Left ventricle myocardium inferior (tissue), 1 donor: ENCODE data around the gene CACNB2. TPM values are rescaled to one million over a fixed set of nuclear protein-coding genes. Genes with fewer than 3 reads are reported as not detected.

ENCODE experiments used
- DNase-seq: peaks from one replicate; pipeline ENCODE4 v3.0.0-alpha.2; 2020
- H3K27ac ChIP-seq: fragments of 200-600 bp; replicated peaks from 2 replicates; pipeline ENCODE4 v1.8.0; 2021
- H3K27me3 ChIP-seq: fragments of 200-600 bp; 2 replicates; pipeline ENCODE4 v1.8.0; 2021; ENCODE audit warnings: low read depth
- H3K36me3 ChIP-seq: fragments of 200-600 bp; 2 replicates; pipeline ENCODE4 v1.8.0; 2021
- H3K4me1 ChIP-seq: fragments of 200-600 bp; 2 replicates; pipeline ENCODE4 v1.8.0; 2021
- H3K4me3 ChIP-seq: fragments of 200-600 bp; 2 replicates; pipeline ENCODE4 v1.8.0; 2021; ENCODE audit warnings: mild to moderate bottlenecking, moderate library complexity
- H3K9me3 ChIP-seq: fragments of 200-600 bp; replicated peaks from 2 replicates; pipeline ENCODE4 v1.8.0; 2021
- intact Hi-C: fragments of 100-400 bp; cut with micrococcal nuclease; formaldehyde crosslinking; loops from one replicate; pipeline ENCODE4 v1.11.0; 2022
- total RNA-seq: library from RNA; stranded (reverse); fragmentation: NEBNext Ultra II Directional; extraction: Animal tissue kit (Norgen Biotek cat#: 25700); gene quantifications from one replicate; pipeline ENCODE4 v1.2.1, GENCODE V29; 2021
- TF ChIP-seq, protein P1 (sequence below): fragments of 200-600 bp; IDR thresholded peaks from 2 replicates; pipeline ENCODE4 v1.8.0; 2021; ENCODE audit warnings: antibody characterized with exemption, mild to moderate bottlenecking, borderline replicate concordance
- donor health status: DM: no; HTN: yes; CAD: no; lungs with severe emphysema.

CACNB2 gene
- total RNA-seq, 1 donor from 2014 or later, result 38.1 TPM

DNA sequence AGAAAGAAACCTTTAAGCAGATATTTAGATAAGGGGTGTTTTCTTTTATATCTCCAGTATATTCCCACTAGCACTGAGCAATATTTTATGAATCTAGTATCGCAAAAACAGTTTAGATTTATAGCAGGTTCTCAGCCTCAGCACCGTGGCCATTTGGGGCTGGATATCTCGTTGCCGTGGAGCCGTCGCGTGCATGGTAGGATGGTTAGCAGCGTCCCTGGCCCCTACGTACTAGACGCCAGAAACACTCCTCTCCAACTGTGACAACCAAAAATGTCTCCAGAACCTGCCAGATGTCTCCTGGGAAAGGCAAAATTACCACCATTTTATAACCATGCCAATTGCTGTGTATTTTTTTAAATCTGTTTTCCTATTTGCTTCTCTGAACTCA, 172.9 kb downstream of the CACNB2 start:
- no peaks in the 10 kb centered on the region for H3K36me3 ChIP-seq
- H3K4me1 ChIP-seq, result peaks cover 33% of the 10 kb centered on the region
- intact Hi-C loops, result no loop called here
- H3K27ac ChIP-seq, result peak overlapping the region; percentile 88
- DNase-seq, result no peak
- H3K27me3 ChIP-seq, result no peaks in the 10 kb centered on the region
- H3K4me3 ChIP-seq, result peak overlapping the region; percentile 28
- peaks cover 4% of the 10 kb centered on the region for H3K9me3 ChIP-seq
- TF ChIP-seq, protein P1, sequence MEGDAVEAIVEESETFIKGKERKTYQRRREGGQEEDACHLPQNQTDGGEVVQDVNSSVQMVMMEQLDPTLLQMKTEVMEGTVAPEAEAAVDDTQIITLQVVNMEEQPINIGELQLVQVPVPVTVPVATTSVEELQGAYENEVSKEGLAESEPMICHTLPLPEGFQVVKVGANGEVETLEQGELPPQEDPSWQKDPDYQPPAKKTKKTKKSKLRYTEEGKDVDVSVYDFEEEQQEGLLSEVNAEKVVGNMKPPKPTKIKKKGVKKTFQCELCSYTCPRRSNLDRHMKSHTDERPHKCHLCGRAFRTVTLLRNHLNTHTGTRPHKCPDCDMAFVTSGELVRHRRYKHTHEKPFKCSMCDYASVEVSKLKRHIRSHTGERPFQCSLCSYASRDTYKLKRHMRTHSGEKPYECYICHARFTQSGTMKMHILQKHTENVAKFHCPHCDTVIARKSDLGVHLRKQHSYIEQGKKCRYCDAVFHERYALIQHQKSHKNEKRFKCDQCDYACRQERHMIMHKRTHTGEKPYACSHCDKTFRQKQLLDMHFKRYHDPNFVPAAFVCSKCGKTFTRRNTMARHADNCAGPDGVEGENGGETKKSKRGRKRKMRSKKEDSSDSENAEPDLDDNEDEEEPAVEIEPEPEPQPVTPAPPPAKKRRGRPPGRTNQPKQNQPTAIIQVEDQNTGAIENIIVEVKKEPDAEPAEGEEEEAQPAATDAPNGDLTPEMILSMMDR, result no peak

DNA sequence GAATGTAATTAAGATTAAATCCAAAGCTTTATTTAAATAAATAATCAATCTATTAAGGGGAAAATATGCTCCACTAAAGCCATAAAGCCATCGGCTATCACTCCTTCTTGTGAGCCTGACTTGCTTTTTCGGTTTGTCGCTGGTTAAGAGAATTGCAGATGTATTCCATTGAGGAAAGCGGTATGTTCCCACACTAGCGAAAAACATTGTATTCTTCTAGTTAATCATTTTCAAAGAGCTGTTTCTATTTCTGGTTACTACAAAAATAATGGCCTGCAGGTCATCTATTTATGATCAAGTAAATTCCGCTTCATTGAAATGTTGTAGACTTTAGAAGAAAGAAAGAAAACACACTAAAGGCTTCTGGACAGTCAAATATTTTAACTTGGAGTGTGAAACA, 173.4 kb downstream of the CACNB2 start:
- Histone ChIP-seq H3K27ac (peak overlapping the region; percentile 88), H3K27me3 (no peaks in the 10 kb centered on the region), H3K4me3 (peak overlapping the region; percentile 28), H3K4me1 (peaks cover 28% of the 10 kb centered on the region), H3K36me3 (no peaks in the 10 kb centered on the region), H3K9me3 (peaks cover 4% of the 10 kb centered on the region)
- intact Hi-C loops, result no loop called here
- no peak for DNase-seq
- TF ChIP-seq, protein P1, result no peak

DNA sequence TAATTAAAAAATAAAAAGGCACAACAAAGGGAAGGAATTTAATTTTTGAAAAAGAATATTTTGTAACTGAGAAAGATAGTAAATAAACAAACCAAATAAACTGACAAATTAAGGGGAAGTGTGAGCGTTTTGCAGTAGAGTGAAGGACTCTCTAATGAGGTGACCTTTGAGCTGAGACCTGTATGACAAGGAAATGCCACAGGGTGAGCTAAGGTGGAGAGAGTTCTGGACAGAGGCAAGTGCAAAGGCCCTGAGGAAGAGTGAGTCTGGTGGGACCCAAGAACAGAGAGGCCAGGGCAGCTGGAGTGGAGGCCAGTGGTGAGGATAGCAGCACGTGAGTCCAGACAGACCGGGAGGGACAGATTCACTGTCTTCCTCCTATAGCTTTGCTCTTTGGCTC, 179.4 kb downstream of the CACNB2 start:
- TF ChIP-seq, protein P1, result no peak
- H3K4me1 ChIP-seq, result peaks cover 10% of the 10 kb centered on the region
- DNase-seq, result no peak
- no peaks in the 10 kb centered on the region for H3K27me3 ChIP-seq
- H3K4me3 ChIP-seq, result no peak overlapping the region
- H3K27ac ChIP-seq, result no peak overlapping the region
- intact Hi-C loops, result no loop called here
- no peaks in the 10 kb centered on the region for H3K36me3 ChIP-seq
- peaks cover 11% of the 10 kb centered on the region for H3K9me3 ChIP-seq

DNA sequence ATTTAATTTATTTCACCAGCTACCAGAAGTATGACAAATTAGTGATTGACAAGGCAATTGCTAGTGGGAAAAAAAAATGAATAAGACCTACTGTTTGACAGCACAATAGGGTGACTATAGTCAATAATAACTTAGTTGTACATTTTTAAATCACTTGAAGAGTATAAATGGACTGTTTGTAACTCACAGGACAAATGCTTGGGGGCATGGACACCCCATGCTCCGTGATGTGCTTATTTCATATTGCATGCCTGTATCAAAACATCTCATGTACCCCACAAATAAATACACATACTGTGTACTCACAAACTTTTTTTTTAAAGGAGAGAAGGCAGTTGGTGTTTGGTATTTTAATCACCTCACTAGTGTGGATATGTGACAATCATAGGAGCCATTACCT, 181.1 kb downstream of the CACNB2 start:
- no peak overlapping the region for H3K27ac ChIP-seq
- no peaks in the 10 kb centered on the region for H3K27me3 ChIP-seq
- H3K4me1 ChIP-seq, result no peaks in the 10 kb centered on the region
- no peak overlapping the region for H3K4me3 ChIP-seq
- intact Hi-C loops, result no loop called here
- no peaks in the 10 kb centered on the region for H3K36me3 ChIP-seq
- no peak for DNase-seq
- TF ChIP-seq, protein P1, result no peak
- peaks cover 11% of the 10 kb centered on the region for H3K9me3 ChIP-seq

DNA sequence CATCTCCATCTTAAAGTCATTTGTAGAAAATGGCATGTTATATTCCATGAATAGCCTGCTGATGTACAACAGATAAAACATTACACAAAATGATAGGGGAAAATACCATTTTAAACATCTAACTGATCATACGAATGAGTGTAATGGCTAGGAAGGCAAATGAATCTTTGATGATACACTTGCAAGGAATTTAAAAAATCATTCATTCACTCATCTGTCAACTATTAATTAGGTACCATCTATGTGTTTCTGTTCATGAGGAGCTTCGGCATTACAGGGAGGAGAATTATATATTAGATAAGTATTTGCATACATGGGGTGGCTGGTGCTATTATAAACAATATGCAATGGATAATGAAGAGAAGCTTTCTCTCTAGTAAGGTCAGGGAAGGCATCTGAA, 183.7 kb downstream of the CACNB2 start:
- Histone ChIP-seq H3K36me3 (no peaks in the 10 kb centered on the region), H3K27me3 (no peaks in the 10 kb centered on the region), H3K4me3 (no peak overlapping the region), H3K27ac (no peak overlapping the region), H3K9me3 (peaks cover 10% of the 10 kb centered on the region), H3K4me1 (no peaks in the 10 kb centered on the region)
- no peak for DNase-seq
- intact Hi-C loops, result no loop called here
- TF ChIP-seq, protein P1, result no peak

DNA sequence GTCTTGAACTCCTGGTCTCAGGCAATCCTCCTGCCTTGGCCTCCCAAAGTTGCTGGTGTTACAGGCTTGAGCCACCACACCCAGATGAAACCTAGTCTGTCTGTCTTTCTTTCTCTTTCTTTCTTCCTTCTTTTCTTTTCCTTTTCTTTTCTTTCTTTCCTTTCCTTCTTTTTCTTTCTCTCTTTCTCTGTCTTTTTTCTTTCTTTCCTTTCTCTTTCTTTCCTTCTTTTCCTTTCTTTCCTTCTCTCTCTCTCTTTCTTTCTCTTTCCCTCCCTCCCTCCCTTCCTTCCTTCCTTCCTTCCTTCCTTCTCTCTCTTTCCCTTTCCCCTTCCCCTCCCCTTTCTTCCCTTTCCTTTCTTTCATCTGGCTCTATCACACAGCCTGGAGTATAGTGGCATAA, 185.2 kb downstream of the CACNB2 start:
- TF ChIP-seq, protein P1, result no peak
- H3K9me3 ChIP-seq, result no peaks in the 10 kb centered on the region
- intact Hi-C loops, result no loop called here
- H3K27ac ChIP-seq, result no peak overlapping the region
- H3K36me3 ChIP-seq, result no peaks in the 10 kb centered on the region
- H3K4me1 ChIP-seq, result no peaks in the 10 kb centered on the region
- H3K27me3 ChIP-seq, result no peaks in the 10 kb centered on the region
- DNase-seq, result no peak
- H3K4me3 ChIP-seq, result no peak overlapping the region
